AG09309 (cell line): Measurements from ENCODE around the gene RAD52.
"Not testable (repeated sequence)": the region's sequence is repeated elsewhere in the genome, so short reads cannot be mapped to it uniquely, and the experiment has no call there.

Source experiments
- DNase-seq: peaks from one replicate; pipeline ENCODE4 v3.0.0-alpha.2; 2010; ENCODE audit warnings: low read depth
- H3K4me3 ChIP-seq: 2 replicates; pipeline ENCODE4 v1.5.1; 2011; ENCODE audit warnings: mild to moderate bottlenecking, low read depth, low read length, moderate library complexity; ENCODE audit not compliant: control insufficient read depth
- TF ChIP-seq, protein P1 (sequence below): IDR thresholded peaks from 2 replicates; pipeline ENCODE4 v1.5.1; 2011; ENCODE audit warnings: mild to moderate bottlenecking, low read depth, low read length, inconsistent platforms; ENCODE audit not compliant: insufficient read depth, control insufficient read depth; ENCODE audit errors: missing control alignments

RAD52 gene

GRCh38 chr12:936377-937345 is 12.8 kb downstream of the RAD52 start:
- TF ChIP-seq, protein P1, sequence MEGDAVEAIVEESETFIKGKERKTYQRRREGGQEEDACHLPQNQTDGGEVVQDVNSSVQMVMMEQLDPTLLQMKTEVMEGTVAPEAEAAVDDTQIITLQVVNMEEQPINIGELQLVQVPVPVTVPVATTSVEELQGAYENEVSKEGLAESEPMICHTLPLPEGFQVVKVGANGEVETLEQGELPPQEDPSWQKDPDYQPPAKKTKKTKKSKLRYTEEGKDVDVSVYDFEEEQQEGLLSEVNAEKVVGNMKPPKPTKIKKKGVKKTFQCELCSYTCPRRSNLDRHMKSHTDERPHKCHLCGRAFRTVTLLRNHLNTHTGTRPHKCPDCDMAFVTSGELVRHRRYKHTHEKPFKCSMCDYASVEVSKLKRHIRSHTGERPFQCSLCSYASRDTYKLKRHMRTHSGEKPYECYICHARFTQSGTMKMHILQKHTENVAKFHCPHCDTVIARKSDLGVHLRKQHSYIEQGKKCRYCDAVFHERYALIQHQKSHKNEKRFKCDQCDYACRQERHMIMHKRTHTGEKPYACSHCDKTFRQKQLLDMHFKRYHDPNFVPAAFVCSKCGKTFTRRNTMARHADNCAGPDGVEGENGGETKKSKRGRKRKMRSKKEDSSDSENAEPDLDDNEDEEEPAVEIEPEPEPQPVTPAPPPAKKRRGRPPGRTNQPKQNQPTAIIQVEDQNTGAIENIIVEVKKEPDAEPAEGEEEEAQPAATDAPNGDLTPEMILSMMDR, result no peak
- DNase-seq, result no peak
- H3K4me3 ChIP-seq, result no peak overlapping the region

DNA sequence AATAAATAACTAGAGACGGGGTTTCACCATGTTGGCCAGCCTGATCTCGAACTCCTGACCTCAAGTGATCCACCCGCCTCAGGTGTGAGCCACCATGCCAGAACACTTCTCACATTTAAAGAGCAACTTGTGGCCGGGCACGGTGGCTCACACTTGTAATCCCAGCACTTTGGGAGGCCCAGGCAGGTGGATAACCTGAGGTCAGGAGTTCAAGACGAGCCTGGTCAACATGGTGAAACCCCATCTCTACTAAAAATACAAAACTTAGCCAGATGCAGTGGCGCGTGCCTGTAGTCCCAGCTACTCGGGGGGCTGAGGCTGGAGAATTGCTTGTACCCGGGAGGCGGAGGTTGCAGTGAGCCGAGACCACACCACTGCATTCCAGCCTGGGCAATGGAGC is 13.6 kb downstream of the RAD52 start:
- DNase-seq, result not testable (repeated sequence)

GRCh38 chr12:931591-931990 is 17.9 kb downstream of the RAD52 start:
- DNase-seq, result no peak
- no peak overlapping the region for H3K4me3 ChIP-seq
- TF ChIP-seq, protein P1, result no peak

More for the DNA sequence above, 13.6 kb downstream of the RAD52 start:
- not testable (repeated sequence) for H3K4me3 ChIP-seq

GRCh38 chr12:931060-931459 is 18.4 kb downstream of the RAD52 start:
- TF ChIP-seq, protein P1, result no peak

DNA sequence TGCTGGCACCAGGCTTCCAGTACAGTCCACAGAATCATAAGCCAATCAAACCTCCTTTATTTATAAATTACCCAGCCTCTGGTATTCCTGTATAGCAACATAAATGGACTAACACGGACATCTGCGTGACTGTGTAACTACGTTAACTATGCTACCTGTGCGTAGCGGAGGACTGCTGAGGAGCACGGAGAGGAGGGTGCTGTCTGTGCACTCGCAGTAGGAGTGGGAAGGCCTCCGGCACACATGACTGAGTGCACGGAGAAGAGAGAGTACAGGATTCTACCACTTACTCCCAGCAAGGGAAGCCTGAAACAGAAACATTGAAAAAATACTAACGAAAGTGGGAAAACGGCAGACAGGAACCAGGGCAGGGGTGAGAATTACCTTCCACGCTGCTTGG is 22.9 kb downstream of the RAD52 start:
- DNase-seq, result no peak
- TF ChIP-seq, protein P1, result no peak
- H3K4me3 ChIP-seq, result no peak overlapping the region

More at GRCh38 chr12:931060-931459, 18.4 kb downstream of the RAD52 start:
- no peak overlapping the region for H3K4me3 ChIP-seq
- no peak for DNase-seq

DNA sequence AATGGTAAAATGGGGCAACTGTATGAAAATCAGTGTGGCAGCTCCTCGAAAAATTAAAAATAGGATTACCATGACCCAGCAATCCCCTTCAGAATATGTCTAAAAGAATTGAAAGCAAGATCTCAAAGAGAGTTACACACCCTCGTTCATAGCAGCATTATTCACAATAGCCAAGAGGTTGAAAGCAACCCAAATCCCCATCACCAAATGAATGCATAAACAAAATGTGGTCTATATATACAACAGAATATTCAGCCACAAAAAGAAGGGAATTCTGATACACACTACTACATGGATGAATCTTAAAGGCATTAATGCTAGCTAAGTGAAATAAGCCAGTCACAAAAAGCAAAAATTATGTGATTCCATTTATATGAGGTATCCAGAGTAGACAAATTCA is 27.2 kb downstream of the RAD52 start:
- no peak for DNase-seq
- H3K4me3 ChIP-seq, result no peak overlapping the region
- TF ChIP-seq, protein P1, result no peak

DNA sequence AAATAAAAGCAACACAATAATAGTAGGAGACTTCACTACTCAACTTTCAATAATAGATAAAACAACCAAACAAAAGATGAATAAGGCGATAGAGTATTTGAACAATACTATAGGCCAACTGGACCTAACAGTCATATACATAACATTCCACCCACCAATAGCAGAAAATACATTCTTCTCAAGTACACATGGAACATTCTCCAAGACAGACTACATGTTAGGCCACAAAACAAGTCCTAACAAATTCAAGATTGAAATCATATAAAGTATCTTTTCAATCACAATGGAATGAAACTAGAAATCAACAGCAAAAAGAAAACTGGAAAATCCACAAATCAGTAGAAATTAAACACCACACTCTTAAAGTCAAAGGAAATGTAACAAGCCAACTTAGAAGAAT is 28.8 kb downstream of the RAD52 start:
- DNase-seq, result no peak
- no peak overlapping the region for H3K4me3 ChIP-seq
- TF ChIP-seq, protein P1, result no peak
